ENCODE measurements around the gene ECM1.

Gene ECM1

DNA sequence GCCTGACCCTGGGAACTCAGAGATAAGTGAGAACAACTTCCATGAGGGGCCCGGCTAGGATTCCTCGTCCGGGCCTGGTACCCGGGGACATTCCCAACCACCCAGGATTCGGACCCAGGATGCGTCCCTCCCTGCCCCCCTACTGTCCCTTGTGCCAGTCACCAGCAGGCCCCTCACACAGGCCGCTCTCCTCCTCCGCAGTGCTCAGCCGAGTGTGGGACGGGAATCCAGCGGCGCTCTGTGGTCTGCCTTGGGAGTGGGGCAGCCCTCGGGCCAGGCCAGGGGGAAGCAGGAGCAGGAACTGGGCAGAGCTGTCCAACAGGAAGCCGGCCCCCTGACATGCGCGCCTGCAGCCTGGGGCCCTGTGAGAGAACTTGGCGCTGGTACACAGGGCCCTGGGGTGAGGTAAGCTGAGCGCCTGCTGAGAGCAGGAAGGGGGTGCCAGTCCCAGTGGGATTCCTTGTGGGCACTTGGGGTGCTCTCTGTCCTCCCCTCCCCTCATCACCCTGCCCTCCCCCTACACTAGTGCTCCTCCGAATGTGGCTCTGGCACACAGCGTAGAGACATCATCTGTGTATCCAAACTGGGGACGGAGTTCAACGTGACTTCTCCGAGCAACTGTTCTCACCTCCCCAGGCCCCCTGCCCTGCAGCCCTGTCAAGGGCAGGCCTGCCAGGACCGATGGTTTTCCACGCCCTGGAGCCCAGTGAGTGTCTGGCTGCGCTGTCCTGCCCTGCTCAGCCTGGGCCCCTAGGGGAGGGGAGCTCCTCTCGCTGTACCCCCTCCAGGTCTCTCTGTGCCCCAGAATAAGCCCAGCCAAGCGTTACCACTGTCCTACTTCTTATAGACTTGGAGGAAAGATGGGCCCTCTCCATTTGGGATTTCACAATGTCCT, 51.1 kb downstream of the ECM1 start:
- no peak for DNase-seq (ENCODE audit: low spot score)

DNA sequence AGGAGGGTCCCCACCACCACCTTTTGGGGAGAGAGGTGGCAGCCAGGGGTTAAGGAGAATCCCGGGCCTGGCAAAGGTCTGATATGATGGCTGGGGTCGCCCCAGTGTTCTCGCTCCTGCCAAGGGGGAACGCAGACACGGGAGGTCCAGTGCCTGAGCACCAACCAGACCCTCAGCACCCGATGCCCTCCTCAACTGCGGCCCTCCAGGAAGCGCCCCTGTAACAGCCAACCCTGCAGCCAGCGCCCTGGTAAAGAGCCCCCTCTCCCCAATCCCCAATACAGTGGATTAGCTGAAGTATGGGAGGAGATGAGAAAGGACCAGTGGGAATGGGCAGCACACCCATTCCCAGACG, 51.7 kb downstream of the ECM1 start:
- no peak for DNase-seq (ENCODE audit: low spot score)

- peak; percentile 53 for DNase-seq (ENCODE audit: low spot score)
These were observed 52.1 kb downstream of the ECM1 start for GRCh38 chr1:150560011-150560438.

DNA sequence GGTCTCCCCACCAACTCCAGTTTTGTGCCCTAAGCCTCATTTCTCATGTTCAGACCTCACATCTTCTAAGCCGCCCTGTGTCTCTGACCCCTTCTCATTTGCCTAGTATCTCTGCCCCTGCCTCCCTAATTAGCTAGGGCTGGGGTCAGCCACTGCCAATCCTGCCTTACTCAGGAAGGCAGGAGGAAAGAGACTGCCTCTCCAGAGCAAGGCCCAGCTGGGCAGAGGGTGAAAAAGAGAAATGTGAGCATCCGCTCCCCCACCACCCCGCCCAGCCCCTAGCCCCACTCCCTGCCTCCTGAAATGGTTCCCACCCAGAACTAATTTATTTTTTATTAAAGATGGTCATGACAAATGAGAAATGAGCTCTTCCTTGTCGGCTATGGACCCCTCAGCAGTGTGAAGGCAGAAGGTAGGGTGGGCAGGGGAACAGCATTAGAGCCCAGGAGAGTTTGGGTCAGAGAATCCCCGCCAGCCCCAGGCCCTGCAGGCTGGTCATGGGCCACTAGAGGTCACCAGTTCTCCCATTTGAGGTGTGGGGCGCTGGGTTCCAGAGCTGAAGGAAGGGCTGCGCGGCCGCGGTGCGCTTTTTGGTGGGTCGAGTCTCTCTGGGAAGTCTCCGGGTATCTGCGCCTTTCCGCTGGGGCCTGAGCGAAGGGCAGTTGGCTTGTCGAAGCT, 52.8 kb downstream of the ECM1 start:
- peak; percentile 85 for DNase-seq (ENCODE audit: low spot score)

DNA sequence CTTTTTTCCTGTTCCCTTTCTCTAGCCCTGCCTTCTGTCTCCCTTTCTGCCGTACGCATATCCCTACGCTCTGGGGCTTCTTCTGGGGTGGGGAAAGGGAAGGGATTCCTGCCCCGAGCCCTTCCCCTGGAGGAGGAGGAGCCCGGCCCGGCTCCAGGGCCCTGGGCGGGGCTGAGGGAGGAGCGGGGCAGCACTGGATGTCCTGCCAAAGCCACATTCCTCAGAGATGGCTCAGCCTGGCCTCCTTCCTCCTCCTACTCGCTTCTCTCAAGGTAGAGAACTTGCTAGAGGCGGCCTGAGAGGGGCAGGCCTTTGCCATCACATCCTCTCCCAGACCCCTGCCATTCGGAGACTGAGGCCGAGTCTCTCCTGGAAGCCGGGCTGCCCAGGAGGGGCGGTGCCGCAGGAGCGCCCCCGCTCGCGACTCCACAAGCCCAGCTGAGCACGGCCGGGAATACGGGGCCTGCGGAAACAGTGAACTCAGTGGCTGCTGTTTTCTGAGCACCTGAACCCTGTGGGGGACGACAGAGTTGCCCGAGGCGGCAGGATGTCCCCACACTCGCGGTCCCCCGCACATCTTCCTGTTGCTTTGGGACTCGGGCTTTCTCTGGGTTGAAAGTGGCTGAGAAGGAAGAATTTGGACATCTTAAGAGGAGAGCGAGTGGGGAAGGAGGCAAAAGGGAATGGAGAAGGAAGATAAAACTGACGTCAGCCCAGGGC, 53.5 kb downstream of the ECM1 start:
- DNase-seq (ENCODE audit: low spot score) = peak; percentile 88

- DNase-seq (ENCODE audit: low spot score) = peak; percentile 76
These were observed 54.1 kb downstream of the ECM1 start for GRCh38 chr1:150561974-150562445.

DNA sequence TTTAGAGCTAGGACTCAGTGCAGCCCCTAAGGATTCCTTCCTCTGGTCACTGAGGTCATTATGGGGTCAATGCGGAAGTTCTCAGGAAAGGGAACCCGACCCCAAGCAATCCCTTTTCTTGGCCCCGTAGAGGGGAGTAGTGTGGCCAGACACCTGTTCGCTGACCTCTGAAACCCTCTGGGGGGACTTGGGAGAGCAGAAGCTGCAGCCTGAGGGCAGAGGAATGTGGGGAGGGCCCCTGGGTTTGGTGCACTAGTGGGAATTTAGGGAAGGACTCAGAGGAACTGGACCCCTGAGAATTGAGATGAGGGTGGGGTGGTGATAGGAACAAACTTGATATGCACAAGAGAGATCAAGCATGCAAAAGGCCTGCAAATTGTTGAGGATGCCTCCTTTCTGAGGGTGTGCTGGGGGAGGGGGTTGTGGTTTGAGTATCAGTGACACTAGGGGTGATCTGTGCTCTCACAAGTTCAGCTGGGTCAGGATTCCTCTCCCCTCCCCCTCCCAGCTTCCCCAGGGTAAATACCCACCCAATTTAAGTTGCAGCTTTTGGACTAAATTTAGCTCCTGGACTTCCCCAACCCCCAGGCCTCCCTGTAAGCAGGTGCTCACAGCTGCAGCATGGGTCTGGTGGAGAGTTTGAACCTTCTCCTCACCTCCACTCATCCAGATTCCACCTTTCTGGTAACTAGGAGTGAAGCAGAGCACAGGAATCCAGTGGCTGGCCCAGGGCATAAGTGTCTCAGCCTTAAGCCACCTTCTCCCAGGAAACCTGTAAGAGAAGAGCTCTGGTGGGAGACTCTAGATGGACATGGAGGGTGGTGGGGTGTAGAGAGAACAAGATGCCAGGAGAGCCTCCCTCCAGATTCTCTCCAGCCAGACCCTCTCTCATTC, 54.8 kb downstream of the ECM1 start:
- DNase-seq (ENCODE audit: low spot score) = no peak
